GM19324 (cell line): ENCODE measurements around the gene ZNF132.
"Not testable (repeated sequence)": the region's sequence is repeated elsewhere in the genome, so short reads cannot be mapped to it uniquely, and the experiment has no call there.

ENCODE experiments used
- ATAC-seq: cut with Tn5 transposase; IDR thresholded peaks from one replicate; pipeline ENCODE4 v1.9.1; 2021; ENCODE audit warnings: mild to moderate bottlenecking, moderate library complexity; ENCODE audit not compliant: unreplicated experiment, low FRiP score

ZNF132 gene

DNA sequence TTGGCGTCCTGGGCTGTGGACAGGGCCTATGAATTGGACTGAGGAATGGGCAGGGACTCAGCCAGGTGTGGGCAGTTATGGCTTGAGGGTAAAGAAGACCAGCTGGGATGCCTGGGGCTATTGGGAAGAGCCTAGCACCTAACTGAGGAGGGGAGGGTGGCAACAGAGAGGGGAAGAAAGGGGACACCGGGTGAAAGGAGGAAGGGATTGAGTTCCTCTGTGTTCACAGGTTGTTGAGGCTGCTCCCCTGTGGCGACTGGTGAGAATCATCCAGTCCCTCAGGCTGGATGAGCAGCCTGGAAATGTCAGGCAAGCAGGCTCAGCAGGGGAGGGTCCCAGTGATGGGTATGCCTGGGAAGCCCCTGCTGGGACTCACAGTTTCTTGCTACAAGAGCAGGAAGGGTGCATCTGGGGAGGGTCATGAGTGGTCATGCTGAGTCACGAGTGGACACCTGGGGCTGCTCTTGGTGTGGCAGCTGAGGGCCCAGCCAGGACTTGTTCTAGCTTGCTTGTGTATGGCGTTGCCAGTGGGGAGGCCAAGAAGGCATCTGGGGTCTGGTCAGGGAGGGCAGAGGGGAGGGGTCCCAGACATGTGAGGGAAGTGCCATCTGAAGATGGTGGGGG, 28.4 kb upstream of the ZNF132 start:
- ATAC-seq: no peak

DNA sequence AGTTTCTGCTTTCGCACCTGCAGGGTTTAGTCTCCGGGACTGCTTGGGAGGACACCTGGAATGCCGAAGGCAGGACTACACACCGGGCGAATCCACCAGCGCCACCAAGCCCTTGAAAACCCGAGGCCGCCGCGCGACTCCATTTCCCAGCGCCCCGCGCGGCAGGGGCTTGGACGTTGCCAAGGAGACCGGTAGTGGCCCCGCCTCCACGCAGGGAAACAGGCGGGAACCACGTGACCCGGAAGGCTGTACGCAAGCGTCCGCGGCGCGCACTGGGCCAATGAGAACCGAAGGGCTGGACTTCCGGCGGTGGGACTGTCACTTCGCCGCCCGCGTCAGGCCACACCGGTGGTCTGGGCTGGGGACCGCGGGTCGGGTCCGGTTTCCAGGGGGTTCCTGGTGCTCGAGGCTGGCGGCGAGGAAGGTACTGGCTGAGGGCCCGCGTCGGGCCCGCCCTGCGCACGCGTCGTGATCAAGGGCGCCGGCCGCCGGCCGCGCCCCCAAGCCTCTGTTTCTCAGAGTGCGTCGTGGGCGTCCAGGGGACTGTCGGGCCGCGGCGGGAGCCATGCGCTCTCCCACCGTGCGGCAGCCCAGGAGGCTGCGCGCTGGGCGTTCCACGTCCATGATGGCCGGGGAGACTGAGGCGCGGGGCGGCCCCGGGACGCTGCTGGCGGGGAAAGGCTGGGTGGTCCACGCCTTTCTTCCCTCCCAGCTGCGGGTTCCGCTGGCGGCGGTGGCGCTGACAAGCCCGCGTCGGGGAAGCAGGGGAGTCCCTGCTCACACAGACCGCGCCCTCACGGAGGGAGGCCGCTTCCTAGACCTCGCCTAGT, 27.0 kb upstream of the ZNF132 start, which contains the start of gene ZNF324:
TSS of gene ZNF324 (plus strand) at position 321 of the 830 bp plus-strand sequence. CDS start 2,106 bp downstream, outside the sequence.
- ATAC-seq: peak; percentile 94

DNA sequence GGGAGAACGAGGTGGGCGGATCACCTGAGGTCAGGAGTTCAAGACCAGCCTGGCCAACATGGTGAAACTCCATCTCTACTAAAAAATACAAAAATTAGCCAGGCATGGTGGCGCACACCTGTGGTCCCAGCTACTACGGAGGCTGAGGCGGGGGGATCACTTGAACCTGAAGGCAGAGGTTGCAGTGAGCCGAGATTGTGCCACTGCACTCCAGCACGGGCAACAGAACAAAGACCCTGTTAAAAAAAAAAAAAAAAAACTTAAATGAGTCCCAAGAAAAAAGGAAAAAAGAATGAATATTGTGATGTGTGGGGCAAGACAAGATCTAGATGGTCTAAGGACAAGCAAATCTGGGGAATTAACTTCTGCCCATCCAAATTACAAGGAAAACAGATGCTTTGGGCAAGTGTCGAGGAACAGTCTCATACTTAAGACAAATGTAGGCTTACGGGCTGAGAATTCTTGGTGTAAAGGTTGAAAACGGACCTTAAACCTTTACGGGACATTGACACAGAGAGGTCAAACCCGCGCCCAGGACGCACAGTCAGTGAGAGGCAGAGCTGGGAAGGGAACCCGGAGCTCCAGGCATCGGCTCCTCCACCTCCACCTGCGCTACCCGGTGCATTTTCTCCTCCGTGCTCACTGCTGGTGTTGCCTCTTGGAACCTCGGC, 26.3 kb upstream of the ZNF132 start:
- ATAC-seq: no peak

DNA sequence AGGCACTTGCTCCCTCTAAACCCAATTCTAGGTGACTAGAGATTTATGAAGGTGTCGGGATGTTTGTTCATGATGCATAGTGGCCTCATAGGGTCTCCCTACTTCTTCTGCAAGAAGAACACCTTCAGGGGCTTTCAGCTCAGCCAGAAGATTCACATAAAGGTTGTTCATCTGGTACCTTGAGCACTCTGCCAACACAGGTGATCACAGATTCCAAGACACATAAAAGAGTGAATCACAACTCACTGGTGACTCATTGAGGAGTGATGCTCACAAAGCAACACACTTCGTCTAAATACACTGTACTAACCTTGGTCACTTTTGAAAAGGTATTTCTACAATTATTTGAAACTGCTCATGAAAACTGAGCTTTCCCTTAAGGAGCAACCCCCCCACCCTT, 20.1 kb upstream of the ZNF132 start:
- no peak for ATAC-seq

DNA sequence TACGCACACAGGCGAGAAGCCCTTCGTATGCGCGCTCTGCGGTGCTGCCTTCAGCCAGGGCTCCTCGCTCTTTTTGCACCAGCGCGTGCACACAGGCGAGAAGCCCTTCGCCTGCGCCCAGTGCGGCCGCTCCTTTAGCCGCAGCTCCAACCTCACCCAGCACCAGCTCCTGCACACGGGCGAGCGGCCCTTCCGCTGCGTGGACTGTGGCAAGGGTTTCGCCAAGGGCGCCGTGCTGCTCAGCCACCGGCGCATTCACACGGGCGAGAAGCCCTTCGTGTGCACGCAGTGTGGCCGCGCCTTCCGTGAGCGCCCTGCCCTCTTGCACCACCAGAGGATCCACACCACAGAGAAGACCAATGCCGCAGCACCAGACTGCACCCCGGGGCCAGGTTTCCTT, 16.2 kb upstream of the ZNF132 start:
- ATAC-seq: no peak

DNA sequence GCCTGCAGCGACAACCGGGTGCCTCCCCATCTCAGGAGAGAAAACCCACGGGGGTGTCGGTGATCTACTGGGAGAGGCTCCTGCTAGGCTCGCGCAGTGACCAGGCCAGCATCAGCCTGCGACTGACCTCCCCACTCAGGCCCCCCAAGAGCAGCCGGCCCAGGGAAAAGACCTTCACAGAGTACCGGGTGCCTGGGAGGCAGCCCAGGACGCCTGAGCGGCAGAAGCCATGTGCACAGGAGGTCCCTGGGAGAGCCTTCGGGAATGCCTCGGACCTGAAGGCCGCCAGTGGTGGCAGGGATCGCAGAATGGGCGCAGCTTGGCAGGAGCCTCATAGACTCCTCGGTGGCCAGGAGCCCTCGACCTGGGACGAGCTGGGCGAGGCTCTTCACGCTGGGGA, 15.4 kb upstream of the ZNF132 start:
- ATAC-seq: no peak

DNA sequence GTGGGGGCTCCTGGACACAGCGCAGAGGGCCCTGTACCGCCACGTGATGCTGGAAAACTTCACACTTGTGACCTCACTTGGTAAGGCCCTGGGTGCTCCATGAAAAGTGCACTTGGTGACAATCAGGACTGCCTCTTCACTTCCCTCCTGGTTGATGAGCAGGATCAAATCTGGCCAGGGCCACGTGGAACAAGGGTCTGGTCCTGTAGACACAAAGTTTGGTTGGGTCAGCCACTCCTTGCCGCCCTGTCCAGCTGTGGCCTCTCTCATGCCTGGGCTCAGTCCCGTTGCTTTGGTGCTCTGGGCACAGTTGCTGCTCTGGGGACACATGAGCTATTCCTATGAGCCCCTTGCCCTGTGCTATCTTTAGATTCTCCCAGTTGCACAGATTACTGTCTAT, 13.8 kb upstream of the ZNF132 start:
- ATAC-seq: no peak

DNA sequence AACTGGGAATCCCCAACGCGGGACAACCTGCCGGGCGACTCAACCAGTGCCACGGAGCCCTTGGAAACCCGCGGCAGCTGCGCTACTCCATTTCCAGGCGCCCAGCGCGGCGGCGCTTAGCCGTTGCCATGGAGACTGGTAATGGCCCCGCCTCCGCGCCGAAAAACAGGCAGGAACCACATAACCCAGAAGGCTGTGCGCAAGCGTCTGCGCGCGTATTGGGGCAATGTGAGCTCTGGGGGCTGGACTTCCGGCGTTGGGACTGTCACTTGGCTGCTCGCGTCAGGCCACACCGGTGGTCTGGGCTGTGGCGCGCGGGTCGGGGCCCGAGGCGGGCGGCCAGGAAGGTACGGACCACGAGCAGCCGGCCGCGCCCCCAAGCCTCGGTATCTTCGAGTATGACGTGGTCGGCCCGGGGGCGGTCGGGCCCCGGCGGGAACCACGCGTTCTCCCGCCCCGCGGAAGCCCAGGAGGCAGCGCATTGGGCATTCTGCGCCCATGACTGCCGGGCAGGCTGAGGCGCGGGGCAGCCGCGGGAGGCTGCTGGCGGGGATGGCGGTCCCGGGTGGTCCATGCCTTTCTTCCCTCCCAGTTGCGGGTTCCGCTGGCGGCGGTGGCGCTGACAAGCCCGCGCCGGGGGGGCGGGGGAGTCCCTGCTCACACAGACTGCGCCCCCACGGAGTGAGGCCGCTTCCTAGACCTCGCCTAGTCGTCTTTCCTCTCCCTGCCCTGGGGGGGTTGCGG, 11.6 kb upstream of the ZNF132 start, which contains the start of gene ZNF324B:
TSS of gene ZNF324B (plus strand) at position 265 of the 744 bp plus-strand sequence. CDS start 2,080 bp downstream, outside the sequence.
- peak; percentile 97 for ATAC-seq

DNA sequence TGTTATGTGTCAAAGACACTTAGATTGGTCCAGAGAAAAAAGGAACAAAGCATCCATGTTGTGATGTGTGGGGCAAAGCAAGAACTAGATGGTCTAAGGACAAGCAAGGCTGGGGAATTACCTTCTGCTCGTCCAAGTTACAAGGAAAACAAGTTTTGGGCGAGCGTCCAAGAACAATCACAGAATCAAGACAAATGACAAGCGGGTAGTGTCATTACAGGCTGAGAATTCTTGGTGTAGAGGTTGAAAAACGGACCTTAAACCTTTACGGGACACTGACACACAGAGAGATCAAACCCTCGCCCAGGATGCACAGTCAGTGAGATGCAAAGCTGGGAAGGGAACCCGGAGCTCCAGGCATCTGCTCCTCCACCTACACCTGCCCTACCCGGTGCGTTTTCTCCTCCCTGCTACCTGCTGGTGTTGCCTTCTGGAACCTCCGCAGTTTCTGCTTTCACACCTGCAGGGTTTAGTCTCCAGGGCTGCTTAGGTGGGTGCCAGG, 11.0 kb upstream of the ZNF132 start:
- ATAC-seq: peak; percentile 3

DNA sequence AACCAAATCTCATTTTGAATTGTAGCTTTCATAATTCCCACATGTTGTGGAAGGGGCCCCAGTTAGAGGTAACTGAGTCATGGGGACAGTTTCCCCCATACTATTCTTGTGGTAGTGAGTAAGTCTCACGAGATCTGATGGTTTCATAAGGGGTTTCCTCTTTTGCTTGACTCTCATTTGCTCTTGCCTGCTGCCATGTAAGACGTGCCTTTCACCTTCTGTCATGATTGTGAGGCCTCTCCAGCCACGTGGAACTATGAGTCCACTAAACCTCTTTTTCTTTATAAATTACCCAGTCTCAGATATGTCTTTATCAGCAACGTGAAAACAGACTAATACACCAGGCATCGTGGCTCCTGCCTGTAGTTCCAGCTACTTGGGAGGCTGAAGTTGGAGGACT, 10.0 kb upstream of the ZNF132 start:
- ATAC-seq: not testable (repeated sequence)

DNA sequence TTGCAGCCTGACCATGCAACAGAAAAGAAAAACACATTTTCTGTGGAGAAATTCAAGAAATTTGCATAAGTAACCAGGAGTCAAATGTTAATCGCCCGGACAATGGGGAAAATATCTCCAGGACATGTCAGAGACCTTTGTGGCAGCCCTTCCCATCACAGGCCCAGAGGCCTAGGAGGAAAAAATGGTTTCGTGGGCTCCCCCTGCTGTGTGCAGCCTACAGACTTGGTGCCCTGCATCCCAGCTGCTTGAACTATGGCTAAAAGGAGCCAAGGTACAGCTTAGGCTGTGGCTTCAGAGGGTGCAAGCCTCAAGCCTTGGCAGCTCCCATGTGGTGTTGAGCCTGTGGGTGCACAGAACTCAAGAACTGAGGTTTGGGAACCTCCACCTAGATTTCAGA, 8.9 kb upstream of the ZNF132 start:
- not testable (repeated sequence) for ATAC-seq

DNA sequence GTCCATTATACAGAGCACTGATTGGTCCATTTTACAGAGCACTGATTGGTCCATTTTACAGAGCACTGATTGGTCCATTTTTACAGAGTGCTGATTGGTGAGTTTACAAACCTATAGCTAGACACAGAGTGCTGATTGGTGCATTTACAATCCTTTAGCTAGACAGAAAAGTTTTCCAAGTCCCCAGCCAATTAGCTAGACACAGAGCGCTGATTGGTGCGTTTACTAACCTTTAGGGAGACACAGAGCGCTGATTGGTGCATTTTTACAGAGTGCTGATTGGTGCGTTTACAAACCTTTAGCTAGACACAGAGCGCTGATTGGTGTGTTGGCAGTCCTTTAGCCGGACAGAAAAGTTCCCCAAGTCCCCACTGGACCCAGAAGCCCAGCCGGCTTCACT, 3.0 kb upstream of the ZNF132 start:
- not testable (repeated sequence) for ATAC-seq

DNA sequence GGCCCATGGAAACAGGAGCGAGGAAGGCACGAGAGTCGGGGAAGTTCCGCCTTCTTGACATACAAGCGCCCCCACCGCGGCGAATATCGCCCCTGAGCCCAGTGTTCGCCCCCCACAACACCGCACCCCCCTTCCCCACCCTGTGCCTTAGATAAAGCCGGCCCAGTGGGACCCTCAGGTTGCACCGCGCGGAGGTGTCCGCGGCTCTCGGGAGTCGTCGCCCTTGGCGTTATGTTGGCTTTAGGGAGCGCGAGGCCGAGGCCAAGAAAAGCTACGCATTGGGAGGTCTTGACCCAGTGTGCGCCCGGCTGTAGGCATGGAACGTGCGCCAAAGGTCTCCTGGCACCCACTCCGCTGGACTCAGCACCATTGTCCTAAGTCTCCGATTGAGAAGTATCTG, 603 bp upstream of the ZNF132 start:
- no peak for ATAC-seq

DNA sequence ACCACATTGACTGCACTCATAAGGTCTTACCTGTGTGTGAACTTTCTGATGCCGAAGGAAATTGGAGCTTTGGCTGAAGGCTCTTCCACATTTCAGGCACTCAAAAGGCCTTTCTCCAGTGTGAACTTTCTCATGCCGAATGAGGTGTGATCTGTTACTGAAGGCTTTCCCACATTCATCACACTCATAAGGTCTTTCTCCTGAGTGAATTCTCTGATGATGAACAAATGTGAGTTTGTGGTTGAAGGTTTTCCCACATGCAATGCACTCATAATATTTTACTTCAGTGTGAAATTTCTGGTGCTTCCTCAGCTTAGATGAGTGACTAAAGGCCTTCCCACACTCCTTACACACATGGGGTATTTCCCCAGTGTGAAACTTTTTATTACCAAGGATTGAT, 5.7 kb downstream of the ZNF132 start:
- no peak for ATAC-seq

DNA sequence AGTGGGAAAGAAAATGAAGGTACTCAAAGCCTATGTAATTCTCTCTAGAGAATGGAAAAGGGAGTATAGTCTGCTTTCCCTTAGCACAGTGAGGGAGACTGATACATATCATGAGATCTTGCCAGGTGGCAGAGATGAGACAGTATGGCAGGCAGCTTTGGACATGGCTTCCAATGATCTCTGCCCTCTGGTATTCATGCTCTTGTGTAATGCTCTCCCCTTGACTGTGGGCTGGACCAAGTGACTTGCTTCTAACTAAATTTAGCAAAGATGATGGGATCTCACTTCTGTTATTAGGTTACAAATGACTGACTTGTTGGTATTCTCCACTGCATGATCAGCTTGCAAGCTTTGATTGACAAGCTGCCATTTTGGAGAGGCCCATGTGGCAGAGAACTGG, 10.2 kb downstream of the ZNF132 start:
- no peak for ATAC-seq

DNA sequence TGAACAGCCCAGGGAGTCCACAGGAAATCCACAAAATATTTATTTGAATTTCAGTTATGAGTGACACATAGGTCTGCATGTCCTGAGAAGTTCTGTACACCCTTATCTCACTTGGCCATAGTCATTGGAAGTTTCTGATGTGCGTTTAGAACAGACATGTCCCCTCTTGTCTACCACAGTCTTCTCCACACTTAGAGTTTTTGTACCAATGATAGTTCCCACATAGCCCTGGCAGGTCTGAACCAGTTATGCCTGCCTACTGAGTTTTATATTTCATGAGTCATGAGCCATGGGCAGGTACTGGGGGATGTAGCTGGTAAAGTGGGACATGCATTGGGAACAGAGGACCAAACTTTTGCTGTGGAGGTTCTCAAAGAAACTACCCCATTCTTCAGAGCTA, 11.3 kb downstream of the ZNF132 start:
- ATAC-seq: no peak

DNA sequence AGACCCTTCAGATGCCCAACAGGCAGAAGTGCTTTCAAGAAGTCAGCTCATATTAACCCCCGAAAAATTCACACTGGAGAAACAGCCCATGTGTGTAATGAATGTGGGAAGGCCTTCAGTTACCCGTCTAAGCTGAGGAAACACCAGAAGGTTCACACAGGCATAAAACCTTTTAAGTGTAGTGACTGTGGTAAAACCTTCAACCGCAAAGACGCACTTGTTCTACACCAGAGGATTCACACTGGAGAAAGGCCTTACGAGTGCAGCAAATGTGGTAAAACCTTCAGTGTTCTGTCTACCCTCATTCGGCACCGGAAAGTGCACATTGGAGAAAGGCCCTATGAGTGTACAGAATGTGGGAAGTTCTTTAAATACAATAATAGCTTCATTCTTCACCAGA, 22.9 kb downstream of the ZNF132 start:
- ATAC-seq: no peak

DNA sequence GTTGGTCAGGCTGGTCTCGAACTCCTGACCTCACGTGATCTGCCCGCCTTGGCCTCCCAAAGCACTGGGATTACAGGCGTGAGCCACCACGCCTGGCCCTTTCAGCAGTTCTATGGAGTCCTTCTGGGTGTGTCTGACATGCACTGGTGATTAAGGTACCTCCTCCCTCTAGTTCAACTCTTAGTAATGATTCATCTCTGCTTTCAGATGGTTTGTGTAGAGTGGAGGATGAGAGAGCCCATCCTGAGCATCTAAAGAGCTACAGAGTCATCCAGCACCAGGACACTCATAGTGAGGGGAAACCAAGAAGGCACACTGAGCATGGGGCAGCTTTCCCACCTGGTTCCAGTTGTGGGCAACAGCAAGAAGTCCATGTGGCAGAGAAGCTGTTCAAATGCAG, 23.3 kb downstream of the ZNF132 start:
- no peak for ATAC-seq

DNA sequence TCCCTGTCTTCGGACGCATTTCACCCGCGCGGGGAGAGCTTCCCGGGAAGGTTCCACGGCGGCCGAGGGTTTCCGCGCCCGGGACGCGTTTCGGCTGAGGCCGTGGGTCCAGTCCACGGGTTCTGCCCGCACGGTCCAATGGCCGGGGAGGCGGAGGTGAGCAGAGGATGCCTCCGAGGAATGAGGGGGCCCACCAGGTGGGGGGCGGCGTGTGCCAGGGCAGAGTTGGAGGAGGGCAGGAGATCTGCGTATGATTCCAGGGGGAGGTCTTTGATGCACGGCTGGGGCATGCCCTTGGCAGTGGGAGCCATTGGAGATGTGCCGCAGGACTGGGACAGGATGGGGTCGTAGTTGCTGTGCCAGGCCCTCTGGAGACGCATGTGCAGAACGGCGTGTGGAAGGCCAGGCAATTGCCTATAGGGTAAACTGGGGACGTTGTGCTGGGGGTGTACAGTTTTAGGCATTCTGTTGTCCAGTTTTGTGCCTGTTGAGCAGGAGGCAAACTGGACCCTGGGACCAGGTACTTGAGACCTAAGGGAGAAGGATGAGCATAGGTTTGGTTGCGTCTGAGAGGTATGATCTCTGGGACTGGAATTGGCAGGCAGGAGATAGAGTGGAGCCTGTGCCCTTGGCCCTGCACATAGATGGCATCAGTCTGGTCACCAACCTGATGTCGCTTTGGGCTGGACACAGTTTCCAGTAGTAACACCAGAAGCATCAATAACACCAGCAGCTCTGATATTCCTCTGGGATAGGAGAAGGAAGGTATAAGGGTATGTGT, 30.8 kb downstream of the ZNF132 start:
- peak; percentile 16 for ATAC-seq
